ENCODE measurements around the gene LRCOL1.

LRCOL1 gene

DNA sequence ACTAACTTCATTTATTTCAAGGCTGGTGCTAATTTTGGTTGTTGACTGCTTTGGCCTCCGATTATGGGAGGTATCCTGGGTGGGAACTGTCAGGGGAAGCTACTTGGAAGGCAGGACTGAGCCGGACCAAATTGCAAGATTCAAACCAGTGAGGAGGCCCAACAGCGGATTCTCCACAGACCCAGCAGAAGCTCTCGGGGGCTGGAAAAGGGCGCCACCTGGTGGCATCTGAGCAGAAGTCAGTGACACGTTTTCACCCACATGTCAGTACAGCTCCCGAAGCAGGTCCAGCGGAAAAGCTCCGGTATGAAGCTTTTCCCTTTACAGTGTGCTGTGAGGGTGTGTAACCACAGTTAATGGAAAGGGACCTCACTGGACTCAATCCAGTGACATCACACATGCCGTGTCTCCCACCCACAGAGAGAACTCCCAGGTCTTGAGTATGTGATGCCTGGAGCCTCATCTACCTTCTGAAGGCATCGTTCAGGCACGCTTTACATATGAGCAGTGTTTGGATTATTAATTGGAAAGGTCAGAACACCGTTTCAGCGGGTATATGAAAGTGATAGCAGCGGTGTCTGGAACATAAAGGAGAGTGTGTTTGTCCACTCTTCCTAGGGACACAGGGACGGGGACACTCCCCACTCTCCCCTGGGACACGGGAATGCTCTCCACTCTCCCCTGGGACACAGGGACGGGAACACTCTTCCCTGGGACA lies 4.6 kb upstream of the LRCOL1 start:
- Histone ChIP-seq H3K36me3 (ENCODE audit: control insufficient read depth, insufficient read depth, low read length, severe bottlenecking) (no peaks in the 10 kb centered on the region), H3K9me3 (ENCODE audit: control insufficient read depth, low read length) (peaks cover 23% of the 10 kb centered on the region), H3K9ac (ENCODE audit: low read length) (no peak overlapping the region), H3K4me3 (ENCODE audit: low read length) (no peak overlapping the region), H3K4me1 (ENCODE audit: control insufficient read depth, insufficient read depth, low read length) (peaks cover 4% of the 10 kb centered on the region), H3K27me3 (replicated peaks; ENCODE audit: control insufficient read depth, insufficient read depth, low read length) (peaks cover 59% of the 10 kb centered on the region)
- DNase-seq (ENCODE audit: low read depth) = peak; percentile 92

DNA sequence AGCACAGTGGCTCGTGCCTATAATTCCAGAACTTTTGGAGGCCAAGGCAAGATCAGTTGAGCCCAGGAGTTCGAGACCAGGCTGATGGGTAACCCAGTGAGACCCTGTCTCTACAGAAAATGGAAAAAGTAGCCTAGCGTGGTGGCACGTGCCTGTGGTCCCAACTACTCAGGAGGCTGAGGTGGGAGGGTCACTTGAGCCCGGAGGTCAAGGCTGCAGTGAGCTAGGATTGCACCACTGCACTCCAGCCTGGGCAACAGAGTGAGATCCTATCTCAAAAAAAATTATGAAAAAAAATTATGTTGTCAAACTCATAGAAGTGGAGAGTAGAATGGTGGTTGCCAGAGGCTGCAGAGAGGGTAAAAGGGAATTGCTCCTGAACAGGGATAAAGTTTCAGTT lies 3.6 kb upstream of the LRCOL1 start:
- Histone ChIP-seq H3K4me1 (ENCODE audit: control insufficient read depth, insufficient read depth, low read length) (peaks cover 5% of the 10 kb centered on the region), H3K4me3 (ENCODE audit: low read length) (no peak overlapping the region), H3K36me3 (ENCODE audit: control insufficient read depth, insufficient read depth, low read length, severe bottlenecking) (no peaks in the 10 kb centered on the region), H3K9ac (ENCODE audit: low read length) (no peak overlapping the region), H3K27me3 (replicated peaks; ENCODE audit: control insufficient read depth, insufficient read depth, low read length) (peaks cover 67% of the 10 kb centered on the region), H3K9me3 (ENCODE audit: control insufficient read depth, low read length) (peaks cover 23% of the 10 kb centered on the region)
- no peak for DNase-seq (ENCODE audit: low read depth)

DNA sequence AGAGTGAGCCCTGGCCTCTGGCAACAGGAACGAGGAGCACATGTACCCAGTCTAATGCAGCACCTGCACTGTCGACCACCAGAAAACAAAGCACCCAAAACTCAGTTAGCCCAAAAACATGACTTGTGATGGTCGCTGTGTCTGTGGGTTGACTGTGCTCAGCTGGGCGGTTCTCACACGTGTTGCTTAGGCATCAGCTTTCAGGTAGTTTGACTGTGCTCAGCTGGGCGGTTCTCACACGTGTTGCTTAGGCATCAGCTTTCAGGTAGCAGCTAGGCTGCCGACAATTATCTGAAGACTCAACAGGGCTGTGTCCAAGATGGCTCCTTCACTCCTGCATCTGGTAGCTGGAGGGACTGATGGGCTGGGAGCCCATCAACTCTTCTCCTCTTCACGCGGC lies 1.2 kb upstream of the LRCOL1 start:
- Histone ChIP-seq H3K36me3 (ENCODE audit: control insufficient read depth, insufficient read depth, low read length, severe bottlenecking) (no peaks in the 10 kb centered on the region), H3K9ac (ENCODE audit: low read length) (no peak overlapping the region), H3K27me3 (replicated peaks; ENCODE audit: control insufficient read depth, insufficient read depth, low read length) (peaks cover 70% of the 10 kb centered on the region), H3K4me3 (ENCODE audit: low read length) (no peak overlapping the region), H3K4me1 (ENCODE audit: control insufficient read depth, insufficient read depth, low read length) (peaks cover 4% of the 10 kb centered on the region), H3K9me3 (ENCODE audit: control insufficient read depth, low read length) (peaks cover 16% of the 10 kb centered on the region)
- DNase-seq (ENCODE audit: low read depth) = no peak

DNA sequence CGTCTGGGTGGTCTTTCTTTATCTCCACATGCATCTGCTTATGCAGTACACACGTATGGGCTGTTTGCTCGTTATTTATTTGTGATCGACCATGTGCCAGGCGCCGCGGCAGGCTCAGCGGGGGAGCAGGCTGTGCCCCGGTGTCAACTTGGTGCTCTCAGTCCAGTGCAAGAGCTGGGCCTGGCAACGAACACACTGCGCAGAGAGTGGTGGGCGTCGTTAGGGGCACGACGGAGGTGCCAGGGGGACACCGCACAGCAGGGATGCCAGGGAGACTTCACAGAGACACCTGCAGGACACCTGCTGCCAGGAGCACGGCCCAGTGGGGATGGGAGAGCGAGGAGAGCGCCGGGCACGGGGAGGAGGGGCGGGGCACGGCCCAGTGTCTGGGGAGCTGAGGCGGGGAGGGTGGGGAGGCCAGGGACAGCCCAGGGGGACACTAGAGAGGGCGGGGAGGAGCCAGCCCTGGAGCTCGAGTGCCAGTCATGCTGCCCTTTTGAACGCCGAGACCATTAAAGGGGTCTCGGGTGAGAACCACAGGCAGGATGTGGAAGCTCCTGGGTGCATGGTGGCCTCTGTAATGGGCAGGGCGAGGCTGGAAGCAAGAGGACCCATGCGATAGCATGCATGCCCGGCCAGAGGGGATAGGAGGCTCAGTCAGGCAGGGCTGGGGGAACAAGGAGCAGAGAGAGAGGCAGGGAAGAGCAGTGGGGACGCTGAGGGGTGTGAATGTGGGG lies 652 bp upstream of the LRCOL1 start:
- no peak for DNase-seq (ENCODE audit: low read depth)
- H3K36me3 ChIP-seq (ENCODE audit: control insufficient read depth, insufficient read depth, low read length, severe bottlenecking) = no peaks in the 10 kb centered on the region

DNA sequence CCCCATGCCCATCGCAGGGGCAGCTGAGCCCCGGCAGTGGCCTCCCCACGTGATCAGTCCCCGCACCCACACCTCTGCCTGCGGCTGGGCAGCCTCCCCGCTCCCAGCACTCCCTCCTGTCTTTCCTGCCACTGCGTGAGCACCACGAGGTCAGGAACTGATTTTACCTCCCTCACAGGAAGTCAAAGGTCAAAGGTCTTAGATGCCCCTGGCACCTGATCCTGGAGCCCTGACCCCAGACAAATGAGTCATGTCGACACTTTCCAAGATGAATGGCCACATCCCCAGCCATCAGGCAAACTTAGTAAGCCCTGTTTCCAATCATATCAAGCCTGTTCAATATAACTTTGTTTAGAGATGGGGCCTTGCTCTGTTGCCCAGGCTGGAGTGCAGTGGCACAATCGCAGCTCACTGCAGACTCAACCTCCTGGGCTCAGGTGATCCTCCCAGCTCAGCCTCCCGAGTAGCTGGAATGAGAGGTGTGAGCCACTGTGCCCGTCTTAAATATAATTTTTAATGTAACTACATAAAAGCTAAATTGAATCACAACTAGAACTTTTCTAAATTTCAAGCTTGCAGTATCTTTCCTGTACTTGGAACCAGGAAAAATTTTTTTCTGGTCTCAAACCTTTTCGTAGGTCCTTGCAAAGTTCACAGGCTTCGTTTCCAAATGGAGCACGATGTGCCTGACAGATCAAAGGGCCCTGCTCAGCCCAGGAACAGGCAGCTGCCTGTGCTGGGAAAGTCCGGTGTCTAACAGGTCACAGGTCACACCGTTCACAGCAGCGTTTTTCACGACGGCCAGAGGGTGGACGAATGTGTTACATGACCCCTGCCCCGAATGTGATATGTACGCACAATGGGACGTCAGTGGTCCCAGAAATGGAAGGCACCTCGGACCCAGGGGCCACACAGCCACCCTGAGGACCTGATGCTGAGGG lies 1.9 kb downstream of the LRCOL1 start:
- H3K4me1 ChIP-seq (ENCODE audit: control insufficient read depth, insufficient read depth, low read length) = peaks cover 4% of the 10 kb centered on the region
- H3K9ac ChIP-seq (ENCODE audit: low read length) = no peak overlapping the region
- H3K36me3 ChIP-seq (ENCODE audit: control insufficient read depth, insufficient read depth, low read length, severe bottlenecking) = no peaks in the 10 kb centered on the region
- H3K4me3 ChIP-seq (ENCODE audit: low read length) = no peak overlapping the region
- peaks cover 10% of the 10 kb centered on the region for H3K9me3 ChIP-seq (ENCODE audit: control insufficient read depth, low read length)
- H3K27me3 ChIP-seq (replicated peaks; ENCODE audit: control insufficient read depth, insufficient read depth, low read length) = peaks cover 77% of the 10 kb centered on the region
- DNase-seq (ENCODE audit: low read depth) = no peak

More for the DNA sequence above, 652 bp upstream of the LRCOL1 start:
- H3K4me1 ChIP-seq (ENCODE audit: control insufficient read depth, insufficient read depth, low read length) = peaks cover 4% of the 10 kb centered on the region
- H3K27me3 ChIP-seq (replicated peaks; ENCODE audit: control insufficient read depth, insufficient read depth, low read length) = peaks cover 72% of the 10 kb centered on the region
- no peak overlapping the region for H3K9ac ChIP-seq (ENCODE audit: low read length)
- H3K4me3 ChIP-seq (ENCODE audit: low read length) = no peak overlapping the region
- peaks cover 14% of the 10 kb centered on the region for H3K9me3 ChIP-seq (ENCODE audit: control insufficient read depth, low read length)

DNA sequence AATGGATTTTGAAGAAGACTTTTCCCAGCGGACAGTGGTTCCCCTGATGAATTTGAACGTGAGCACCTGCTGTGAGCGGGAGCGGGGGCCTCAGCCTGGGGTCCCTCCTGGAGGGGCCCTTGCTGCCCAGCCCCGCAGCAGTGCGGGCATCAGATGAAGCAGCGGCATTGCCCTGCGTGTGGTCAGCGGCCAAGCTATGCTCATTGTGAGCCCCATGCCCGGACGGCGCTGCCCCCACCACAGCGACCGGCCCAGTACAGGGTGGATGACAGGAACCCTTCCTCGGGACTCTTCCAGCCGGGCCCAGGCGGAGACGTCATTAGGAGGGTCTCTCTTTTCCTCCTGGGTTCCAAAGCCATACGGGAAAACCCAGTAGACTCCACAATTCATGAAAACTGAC lies 3.5 kb downstream of the LRCOL1 start:
- H3K9me3 ChIP-seq (ENCODE audit: control insufficient read depth, low read length) = peaks cover 8% of the 10 kb centered on the region
- no peaks in the 10 kb centered on the region for H3K36me3 ChIP-seq (ENCODE audit: control insufficient read depth, insufficient read depth, low read length, severe bottlenecking)
- H3K4me3 ChIP-seq (ENCODE audit: low read length) = no peak overlapping the region
- H3K9ac ChIP-seq (ENCODE audit: low read length) = no peak overlapping the region
- H3K27me3 ChIP-seq (replicated peaks; ENCODE audit: control insufficient read depth, insufficient read depth, low read length) = peaks cover 73% of the 10 kb centered on the region
- no peak for DNase-seq (ENCODE audit: low read depth)
- H3K4me1 ChIP-seq (ENCODE audit: control insufficient read depth, insufficient read depth, low read length) = peaks cover 4% of the 10 kb centered on the region

DNA sequence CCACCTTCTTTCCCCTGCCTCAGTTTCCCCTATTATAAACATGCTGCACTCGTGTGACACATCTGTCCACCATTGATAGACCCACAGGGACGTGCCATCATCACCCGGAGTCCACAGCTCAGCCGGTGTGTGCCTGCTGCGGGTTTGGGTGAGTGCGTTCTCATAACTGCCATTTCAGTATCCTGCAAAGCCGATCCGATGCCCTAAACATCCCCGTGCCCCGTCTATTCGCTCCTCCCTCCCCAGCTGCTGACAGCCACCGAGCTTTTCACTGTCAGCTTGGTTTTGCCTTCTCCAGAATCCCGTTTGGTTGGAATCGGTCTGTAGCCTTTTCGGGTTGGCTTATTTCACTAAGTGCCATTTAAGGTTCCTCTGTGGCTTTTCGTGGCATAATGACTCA lies 3.9 kb downstream of the LRCOL1 start:
- no peak overlapping the region for H3K4me3 ChIP-seq (ENCODE audit: low read length)
- DNase-seq (ENCODE audit: low read depth) = no peak
- no peak overlapping the region for H3K9ac ChIP-seq (ENCODE audit: low read length)
- H3K4me1 ChIP-seq (ENCODE audit: control insufficient read depth, insufficient read depth, low read length) = peaks cover 4% of the 10 kb centered on the region
- H3K27me3 ChIP-seq (replicated peaks; ENCODE audit: control insufficient read depth, insufficient read depth, low read length) = peaks cover 73% of the 10 kb centered on the region
- H3K36me3 ChIP-seq (ENCODE audit: control insufficient read depth, insufficient read depth, low read length, severe bottlenecking) = no peaks in the 10 kb centered on the region
- H3K9me3 ChIP-seq (ENCODE audit: control insufficient read depth, low read length) = peaks cover 3% of the 10 kb centered on the region

DNA sequence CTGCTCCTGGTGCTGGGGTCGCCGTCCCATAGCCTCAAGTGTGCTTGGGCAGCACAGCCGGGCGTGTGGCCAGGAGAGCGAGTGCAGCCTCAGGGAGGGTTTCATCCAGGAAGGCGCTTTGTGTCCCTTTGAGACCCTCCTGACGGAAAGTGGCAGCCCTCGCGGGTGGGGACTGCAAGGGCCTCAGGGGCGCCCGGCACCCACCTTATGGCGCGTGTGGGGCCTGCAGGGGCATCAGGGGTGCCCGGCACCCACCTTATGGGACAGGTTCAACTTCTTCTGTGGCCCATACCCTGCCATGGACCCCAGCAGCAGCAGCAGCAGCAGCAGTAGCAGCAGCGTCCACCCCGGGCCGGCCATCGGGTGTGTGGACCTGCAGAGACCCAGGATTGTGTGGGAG lies 4.5 kb downstream of the LRCOL1 start:
- Histone ChIP-seq H3K4me3 (ENCODE audit: low read length) (no peak overlapping the region), H3K36me3 (ENCODE audit: control insufficient read depth, insufficient read depth, low read length, severe bottlenecking) (no peaks in the 10 kb centered on the region), H3K27me3 (replicated peaks; ENCODE audit: control insufficient read depth, insufficient read depth, low read length) (peaks cover 74% of the 10 kb centered on the region), H3K9me3 (ENCODE audit: control insufficient read depth, low read length) (no peaks in the 10 kb centered on the region), H3K9ac (ENCODE audit: low read length) (no peak overlapping the region), H3K4me1 (ENCODE audit: control insufficient read depth, insufficient read depth, low read length) (peaks cover 5% of the 10 kb centered on the region)
- no peak for DNase-seq (ENCODE audit: low read depth)

DNA sequence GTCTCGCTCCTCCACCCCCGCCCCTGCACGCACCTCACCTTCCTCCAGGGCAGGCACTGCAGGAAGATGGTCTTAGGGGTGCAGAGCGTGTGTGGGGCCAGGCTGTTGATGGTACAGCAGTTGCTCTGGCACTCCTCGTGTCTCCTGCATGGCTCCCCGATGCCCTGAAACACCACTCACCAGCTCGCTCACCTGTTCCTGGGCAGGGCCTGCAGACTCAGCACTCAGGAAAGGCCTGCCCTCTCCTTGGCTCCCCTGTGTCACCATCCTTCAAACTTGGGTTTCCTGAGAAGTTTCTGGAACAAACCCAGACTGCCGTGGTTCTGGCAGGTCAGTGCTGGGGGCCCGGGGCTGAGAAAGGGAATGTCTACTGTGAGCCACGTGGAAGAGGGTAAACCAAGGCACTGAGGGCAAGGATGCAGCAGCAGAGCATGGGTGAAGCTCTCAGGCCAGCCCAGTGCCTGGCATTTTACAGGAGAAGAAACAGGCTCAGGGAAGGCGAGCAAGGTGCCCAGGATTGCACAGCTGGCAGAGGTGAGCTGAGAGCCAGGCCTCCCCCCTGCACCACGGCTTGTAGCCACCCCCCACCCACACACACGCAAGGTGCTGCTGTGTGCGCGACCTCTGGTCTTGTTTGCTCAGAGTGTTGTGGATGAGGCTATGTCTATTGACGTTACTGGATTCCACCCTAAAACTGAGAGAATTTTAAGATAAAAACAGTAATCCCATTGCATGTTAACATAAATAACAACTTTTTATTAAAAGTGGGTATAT lies 5.5 kb downstream of the LRCOL1 start:
- no peaks in the 10 kb centered on the region for H3K9me3 ChIP-seq (ENCODE audit: control insufficient read depth, low read length)
- no peak for DNase-seq (ENCODE audit: low read depth)
- H3K4me3 ChIP-seq (ENCODE audit: low read length) = no peak overlapping the region
- H3K4me1 ChIP-seq (ENCODE audit: control insufficient read depth, insufficient read depth, low read length) = peaks cover 9% of the 10 kb centered on the region
- H3K9ac ChIP-seq (ENCODE audit: low read length) = no peak overlapping the region
- peaks cover 70% of the 10 kb centered on the region for H3K27me3 ChIP-seq (replicated peaks; ENCODE audit: control insufficient read depth, insufficient read depth, low read length)
- no peaks in the 10 kb centered on the region for H3K36me3 ChIP-seq (ENCODE audit: control insufficient read depth, insufficient read depth, low read length, severe bottlenecking)

DNA sequence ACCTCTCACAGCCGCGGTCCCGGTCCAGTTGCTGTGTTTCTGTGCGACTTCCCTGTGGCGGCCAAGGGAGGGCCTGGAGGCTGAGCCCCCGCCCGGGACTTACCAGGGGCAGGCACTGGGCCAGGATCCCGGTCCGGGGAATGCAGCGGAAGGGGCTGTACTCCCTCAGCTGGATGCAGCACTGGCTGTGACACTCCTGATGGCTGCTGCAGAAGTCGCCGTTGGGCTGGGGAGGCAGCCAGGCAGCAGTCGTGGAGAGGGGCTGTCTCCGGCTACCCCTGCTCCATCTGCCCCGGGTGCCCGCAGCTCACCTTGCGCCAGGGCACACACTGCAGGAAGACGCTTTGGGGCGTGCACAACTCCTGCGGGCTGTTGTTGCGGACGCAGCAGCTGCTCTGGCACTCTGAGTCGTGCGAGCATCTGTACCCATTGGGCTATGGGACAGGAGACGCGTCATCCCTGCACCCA lies 6.2 kb downstream of the LRCOL1 start:
- H3K36me3 ChIP-seq (ENCODE audit: control insufficient read depth, insufficient read depth, low read length, severe bottlenecking) = no peaks in the 10 kb centered on the region
- H3K27me3 ChIP-seq (replicated peaks; ENCODE audit: control insufficient read depth, insufficient read depth, low read length) = peaks cover 65% of the 10 kb centered on the region
- H3K4me3 ChIP-seq (ENCODE audit: low read length) = no peak overlapping the region
- peaks cover 9% of the 10 kb centered on the region for H3K4me1 ChIP-seq (ENCODE audit: control insufficient read depth, insufficient read depth, low read length)
- no peak overlapping the region for H3K9ac ChIP-seq (ENCODE audit: low read length)
- H3K9me3 ChIP-seq (ENCODE audit: control insufficient read depth, low read length) = no peaks in the 10 kb centered on the region
- DNase-seq (ENCODE audit: low read depth) = no peak

Measured in adipocyte (in vitro differentiated cells).